ENCODE measurements around the gene BBLN. TPM values are rescaled to one million over a fixed set of nuclear protein-coding genes. Genes with fewer than 3 reads are reported as not detected.

The BBLN gene
- total RNA-seq, 2 donors from 2014 or later = 333 to 437 TPM

DNA sequence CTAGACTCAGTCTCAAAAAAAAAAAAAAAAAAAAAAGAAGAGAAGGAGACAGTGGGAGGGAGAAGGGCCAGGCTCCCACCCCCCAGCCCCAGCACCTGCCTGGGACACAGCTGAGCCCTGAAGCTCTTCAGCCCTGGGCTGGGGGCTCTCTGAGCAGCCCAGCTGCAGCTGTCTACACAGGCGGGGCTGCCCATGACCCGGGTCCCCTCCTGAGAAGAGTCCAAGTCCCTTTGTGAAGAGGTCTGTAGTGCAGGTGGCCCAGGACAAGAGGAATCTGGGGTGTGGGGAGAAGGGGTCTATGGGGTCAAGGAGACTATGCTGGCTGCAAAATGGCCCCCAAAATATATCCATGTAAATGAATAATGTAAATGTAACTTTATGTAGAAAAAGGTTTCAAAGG lies 17.5 kb upstream of the BBLN start:
- DNase-seq (ENCODE audit: low spot score) = no peak
- Histone ChIP-seq H3K36me3 (no peaks in the 10 kb centered on the region), H3K27ac (no peak overlapping the region), H3K4me3 (no peak overlapping the region), H3K27me3 (replicated peaks; ENCODE audit: insufficient read depth) (no peaks in the 10 kb centered on the region), H3K9me3 (no peaks in the 10 kb centered on the region), H3K4me1 (replicated peaks) (no peaks in the 10 kb centered on the region)
- WGBS = 97% methylated on average over 2 of the region's 2 CpGs
- intact Hi-C loops (cut with DNase I) = no loop called here
- TF ChIP-seq, protein P1, sequence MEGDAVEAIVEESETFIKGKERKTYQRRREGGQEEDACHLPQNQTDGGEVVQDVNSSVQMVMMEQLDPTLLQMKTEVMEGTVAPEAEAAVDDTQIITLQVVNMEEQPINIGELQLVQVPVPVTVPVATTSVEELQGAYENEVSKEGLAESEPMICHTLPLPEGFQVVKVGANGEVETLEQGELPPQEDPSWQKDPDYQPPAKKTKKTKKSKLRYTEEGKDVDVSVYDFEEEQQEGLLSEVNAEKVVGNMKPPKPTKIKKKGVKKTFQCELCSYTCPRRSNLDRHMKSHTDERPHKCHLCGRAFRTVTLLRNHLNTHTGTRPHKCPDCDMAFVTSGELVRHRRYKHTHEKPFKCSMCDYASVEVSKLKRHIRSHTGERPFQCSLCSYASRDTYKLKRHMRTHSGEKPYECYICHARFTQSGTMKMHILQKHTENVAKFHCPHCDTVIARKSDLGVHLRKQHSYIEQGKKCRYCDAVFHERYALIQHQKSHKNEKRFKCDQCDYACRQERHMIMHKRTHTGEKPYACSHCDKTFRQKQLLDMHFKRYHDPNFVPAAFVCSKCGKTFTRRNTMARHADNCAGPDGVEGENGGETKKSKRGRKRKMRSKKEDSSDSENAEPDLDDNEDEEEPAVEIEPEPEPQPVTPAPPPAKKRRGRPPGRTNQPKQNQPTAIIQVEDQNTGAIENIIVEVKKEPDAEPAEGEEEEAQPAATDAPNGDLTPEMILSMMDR (IDR thresholded peaks at IDR 0.05) = no peak
- TF ChIP-seq POLR2AphosphoS5 (IDR thresholded peaks at IDR 0.05) (no peak), POLR2A (IDR thresholded peaks at IDR 0.05) (no peak)

- 79% methylated on average over 8 of the region's 8 CpGs for WGBS
- Histone ChIP-seq H3K4me1 (replicated peaks) (peaks cover 5% of the 10 kb centered on the region), H3K27ac (no peak overlapping the region), H3K4me3 (no peak overlapping the region), H3K36me3 (no peaks in the 10 kb centered on the region), H3K9me3 (no peaks in the 10 kb centered on the region), H3K27me3 (replicated peaks; ENCODE audit: insufficient read depth) (no peaks in the 10 kb centered on the region)
- intact Hi-C loops (cut with DNase I) = no loop called here
- no peak for DNase-seq (ENCODE audit: low spot score)
- TF ChIP-seq POLR2AphosphoS5 (IDR thresholded peaks at IDR 0.05) = no peak
- TF ChIP-seq, protein P1 (IDR thresholded peaks at IDR 0.05) = no peak
- no peak for TF ChIP-seq POLR2A (IDR thresholded peaks at IDR 0.05)
These were observed 16.4 kb upstream of the BBLN start for GRCh38 chr9:128143525-128144238.

DNA sequence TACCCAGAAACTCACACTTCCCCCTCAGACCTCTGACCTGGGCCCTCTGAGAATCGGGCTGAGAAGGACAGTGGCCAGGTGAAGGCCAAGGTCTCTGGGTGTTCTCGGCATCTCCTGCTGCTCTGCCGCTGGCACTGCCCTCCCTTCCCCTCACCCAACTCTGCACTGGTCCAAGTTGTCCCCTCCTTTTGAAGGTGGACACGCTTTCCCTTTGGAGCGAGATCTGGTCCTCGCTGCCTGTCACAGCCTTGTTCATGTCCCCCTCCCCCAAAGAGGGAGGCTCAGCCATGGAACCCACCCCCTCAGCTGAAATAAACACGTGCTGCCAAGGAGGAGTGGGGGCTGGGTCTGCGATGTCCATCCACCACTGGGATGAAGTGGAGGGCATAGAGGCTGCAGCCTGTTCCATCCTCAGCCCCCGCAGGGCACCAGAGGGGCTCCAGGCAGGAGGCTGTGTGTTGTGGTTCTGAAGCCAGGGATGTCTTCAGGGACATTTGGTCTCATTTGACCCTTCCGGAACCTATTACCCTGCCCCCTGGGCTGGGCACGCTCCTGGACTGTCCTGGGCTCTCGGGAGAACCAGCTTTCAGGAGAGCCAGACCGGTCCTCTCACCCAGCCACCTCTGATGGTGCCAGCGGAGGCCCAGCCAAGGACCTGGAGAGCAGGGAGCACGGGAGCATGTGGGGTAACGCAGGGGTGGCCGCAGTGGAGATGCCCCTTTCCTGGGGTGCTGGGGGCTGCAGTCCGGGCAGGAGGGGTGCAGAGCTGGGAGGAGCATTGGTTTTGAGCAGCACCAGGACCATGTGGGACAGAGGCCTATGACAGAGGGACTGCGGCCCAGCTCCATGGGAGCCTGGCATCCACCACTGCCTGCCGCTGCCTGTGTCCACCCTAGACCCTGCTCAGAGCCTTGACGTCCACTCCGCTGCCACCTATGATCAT lies 15.6 kb upstream of the BBLN start:
- Histone ChIP-seq H3K9me3 (no peaks in the 10 kb centered on the region), H3K4me1 (replicated peaks) (peaks cover 5% of the 10 kb centered on the region), H3K27me3 (replicated peaks; ENCODE audit: insufficient read depth) (no peaks in the 10 kb centered on the region), H3K4me3 (no peak overlapping the region), H3K27ac (no peak overlapping the region), H3K36me3 (no peaks in the 10 kb centered on the region)
- intact Hi-C loops (cut with DNase I) = no loop called here
- TF ChIP-seq POLR2A (IDR thresholded peaks at IDR 0.05) (no peak), POLR2AphosphoS5 (IDR thresholded peaks at IDR 0.05) (no peak)
- TF ChIP-seq, protein P1 (IDR thresholded peaks at IDR 0.05) = no peak
- no peak for DNase-seq (ENCODE audit: low spot score)
- WGBS = 92% methylated on average over 22 of the region's 22 CpGs

DNA sequence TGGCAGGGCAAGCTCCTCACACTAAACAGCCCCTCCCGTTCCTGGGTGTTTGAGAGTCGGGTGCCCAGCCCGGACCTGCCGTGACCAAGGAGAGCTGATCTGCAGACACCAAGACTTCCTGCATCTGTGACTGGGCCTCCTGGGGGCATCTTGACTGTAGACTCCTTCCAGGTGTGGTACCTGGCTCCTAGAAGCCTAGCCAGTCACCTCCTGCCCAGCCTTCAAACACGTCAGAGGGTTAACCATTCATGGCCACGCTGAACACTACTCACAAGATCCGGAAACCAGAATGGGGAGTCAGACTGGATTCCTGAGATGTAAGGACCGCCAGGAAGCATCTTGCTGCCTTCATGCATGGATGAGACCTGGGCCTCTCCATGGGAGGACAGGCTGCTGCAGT lies 14.5 kb upstream of the BBLN start:
- Histone ChIP-seq H3K4me3 (no peak overlapping the region), H3K36me3 (no peaks in the 10 kb centered on the region), H3K27me3 (replicated peaks; ENCODE audit: insufficient read depth) (no peaks in the 10 kb centered on the region), H3K4me1 (replicated peaks) (peaks cover 5% of the 10 kb centered on the region), H3K9me3 (no peaks in the 10 kb centered on the region), H3K27ac (no peak overlapping the region)
- TF ChIP-seq POLR2AphosphoS5 (IDR thresholded peaks at IDR 0.05) = peak; percentile 69
- TF ChIP-seq, protein P1 (IDR thresholded peaks at IDR 0.05) = no peak
- WGBS = 36% methylated on average over 8 of the region's 8 CpGs
- DNase-seq (ENCODE audit: low spot score) = peak; percentile 54
- intact Hi-C loops (cut with DNase I) = no loop called here

Data from prostate gland (tissue), 2 donors.